Stimulated activated CD8-positive, alpha-beta memory T cell treated with anti-CD3 and anti-CD28 coated beads, Interleukin-4, amount 100 ng/mL, for 4 hours (primary cell): ENCODE results near the gene PLEKHA5.
A peak's percentile ranks its signal among the peaks of the same experiment; 100 is the strongest.
"Not testable (repeated sequence)": the region's sequence is repeated elsewhere in the genome, so short reads cannot be mapped to it uniquely, and the experiment has no call there.

ENCODE experiments used
- DNase-seq, 2 donors: peaks; one replicate each; pipeline ENCODE4 v3.0.0-alpha.2; 2020; ENCODE audit warnings: low read depth in 2 of 2, low spot score in 1 of 2

The PLEKHA5 gene

DNA sequence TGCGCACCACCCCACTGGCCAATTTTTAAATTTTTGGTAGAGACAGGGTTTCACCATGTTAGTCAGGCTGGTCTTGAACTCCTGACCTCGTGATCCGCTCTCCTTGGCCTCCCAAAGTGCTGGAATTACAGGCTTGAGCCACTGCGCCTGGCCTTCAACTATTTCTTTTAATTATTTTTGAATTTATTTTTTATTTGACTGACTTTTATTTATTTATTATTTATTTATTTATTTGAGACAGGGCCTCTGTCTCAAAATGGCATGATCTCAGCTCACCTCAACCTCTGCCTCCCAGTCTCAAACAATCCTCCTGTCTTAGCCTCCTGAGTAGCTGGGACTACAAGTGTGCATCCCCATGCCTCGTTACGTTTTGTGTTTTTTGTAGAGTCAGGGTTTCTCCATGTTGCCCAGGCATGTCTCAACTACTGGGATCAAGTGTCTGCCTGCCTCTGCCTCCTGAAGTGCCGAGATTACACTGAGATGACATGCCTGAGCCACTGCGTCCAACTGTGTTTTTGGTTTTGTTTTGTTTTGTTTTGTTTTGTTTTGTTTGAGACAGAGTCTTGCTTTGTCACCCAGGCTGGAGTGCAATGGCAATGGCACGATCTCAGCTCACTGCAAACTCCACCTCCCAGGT lies 271.2 kb downstream of the PLEKHA5 start:
- not testable (repeated sequence) for DNase-seq

- no peak for DNase-seq
Measured at GRCh38 chr12:19402211-19402610, 272.7 kb downstream of the PLEKHA5 start.

DNA sequence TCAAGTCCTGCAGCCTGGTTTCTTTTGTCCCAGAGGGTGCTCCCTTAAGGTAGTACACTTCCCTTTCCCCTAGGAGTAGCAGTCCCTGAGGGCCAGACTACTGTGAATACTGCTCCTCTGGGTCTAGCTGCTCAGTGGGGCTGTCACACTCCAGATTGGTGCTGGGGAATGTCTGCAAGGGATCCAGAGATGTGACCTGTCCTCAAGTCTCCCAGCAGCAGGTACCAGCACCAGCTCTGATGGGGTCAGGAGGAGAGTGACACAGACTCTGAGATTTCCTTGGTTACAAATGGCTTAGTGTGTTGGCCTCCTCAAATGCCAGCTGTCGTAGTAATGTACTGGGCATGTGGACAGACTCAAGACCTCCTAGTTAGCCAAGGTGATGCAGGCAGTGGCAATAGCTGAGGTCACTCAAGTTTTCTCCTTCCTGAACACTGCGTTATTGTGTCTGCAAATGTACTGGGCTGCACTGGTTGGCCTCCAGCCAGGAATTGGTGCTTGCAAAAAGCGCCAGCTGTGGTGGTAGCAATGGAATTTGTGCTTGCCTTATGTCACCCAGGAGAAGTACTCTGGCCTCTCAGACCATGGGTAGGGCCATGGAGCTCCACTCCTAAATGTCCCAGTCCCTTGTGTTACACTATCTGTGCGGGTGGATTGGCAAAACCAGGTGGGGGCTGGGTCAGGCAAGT lies 273.4 kb downstream of the PLEKHA5 start:
- DNase-seq = no peak

- peak in 1 of 2 donors; percentile 8 for DNase-seq
Measured at GRCh38 chr12:19404242-19404880, 274.8 kb downstream of the PLEKHA5 start.

DNA sequence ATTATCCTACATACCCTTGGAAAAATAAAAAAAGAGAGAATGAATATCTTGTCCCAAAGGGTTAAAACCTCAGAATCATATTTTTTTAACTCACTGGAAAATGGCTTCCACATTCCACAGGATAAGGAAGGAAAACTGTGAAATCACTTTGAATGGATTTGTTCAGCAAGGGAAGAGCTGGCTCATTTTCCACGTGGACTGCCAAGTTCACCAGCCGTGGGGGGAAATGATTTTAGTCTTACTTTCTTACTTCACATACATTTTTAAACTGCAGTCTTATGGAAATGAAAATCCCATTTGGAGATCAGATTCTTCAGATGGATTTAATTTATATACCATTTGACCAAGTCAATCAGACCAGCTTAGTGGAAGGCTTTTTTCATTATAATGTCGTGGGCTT lies 279.8 kb downstream of the PLEKHA5 start:
- no peak for DNase-seq

DNA sequence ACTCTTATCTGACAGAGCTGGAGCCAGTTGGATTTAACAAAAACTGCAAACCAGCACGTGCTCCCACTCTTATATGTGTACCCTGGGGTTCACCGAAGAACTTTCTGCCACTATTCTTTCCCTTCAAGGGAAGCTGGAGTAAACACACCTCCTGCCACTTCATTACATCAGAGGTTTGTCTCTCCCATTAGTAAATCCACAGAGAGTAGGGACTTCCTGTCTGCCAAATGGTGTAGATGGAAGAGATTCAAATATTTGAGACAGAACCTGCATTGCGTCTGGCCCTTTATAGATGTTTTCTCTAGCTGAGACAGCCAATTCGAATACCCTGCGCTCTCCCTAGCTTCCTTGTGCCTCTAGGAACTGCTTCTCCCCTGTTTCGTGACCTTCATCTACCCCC lies 280.7 kb downstream of the PLEKHA5 start:
- no peak for DNase-seq

DNA sequence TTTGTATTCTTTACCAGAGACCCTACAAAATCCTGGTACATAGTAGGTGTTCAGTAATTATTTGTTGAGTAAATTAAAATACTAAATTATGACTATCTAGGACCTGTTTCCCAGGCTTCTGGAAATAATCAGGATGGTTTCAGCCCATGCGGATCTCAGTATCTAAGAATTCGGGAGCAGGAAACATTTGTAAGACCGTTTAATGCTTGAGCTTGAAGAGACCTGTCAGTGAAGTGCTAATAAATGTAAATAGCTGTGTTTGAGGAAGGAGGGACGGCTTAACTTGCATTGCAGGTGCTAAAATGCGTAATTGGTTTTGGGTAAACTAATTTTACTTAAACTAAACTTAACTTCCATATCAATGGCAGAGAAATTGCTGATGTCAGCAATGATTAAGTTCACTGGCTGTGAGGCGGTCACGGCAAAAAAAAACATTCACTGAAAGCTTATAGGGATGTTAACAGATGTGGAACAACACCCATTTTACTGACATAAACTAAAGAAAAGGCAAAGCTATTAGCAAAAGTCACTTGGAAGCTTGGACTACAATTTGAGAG lies 281.2 kb downstream of the PLEKHA5 start:
- DNase-seq = no peak

DNA sequence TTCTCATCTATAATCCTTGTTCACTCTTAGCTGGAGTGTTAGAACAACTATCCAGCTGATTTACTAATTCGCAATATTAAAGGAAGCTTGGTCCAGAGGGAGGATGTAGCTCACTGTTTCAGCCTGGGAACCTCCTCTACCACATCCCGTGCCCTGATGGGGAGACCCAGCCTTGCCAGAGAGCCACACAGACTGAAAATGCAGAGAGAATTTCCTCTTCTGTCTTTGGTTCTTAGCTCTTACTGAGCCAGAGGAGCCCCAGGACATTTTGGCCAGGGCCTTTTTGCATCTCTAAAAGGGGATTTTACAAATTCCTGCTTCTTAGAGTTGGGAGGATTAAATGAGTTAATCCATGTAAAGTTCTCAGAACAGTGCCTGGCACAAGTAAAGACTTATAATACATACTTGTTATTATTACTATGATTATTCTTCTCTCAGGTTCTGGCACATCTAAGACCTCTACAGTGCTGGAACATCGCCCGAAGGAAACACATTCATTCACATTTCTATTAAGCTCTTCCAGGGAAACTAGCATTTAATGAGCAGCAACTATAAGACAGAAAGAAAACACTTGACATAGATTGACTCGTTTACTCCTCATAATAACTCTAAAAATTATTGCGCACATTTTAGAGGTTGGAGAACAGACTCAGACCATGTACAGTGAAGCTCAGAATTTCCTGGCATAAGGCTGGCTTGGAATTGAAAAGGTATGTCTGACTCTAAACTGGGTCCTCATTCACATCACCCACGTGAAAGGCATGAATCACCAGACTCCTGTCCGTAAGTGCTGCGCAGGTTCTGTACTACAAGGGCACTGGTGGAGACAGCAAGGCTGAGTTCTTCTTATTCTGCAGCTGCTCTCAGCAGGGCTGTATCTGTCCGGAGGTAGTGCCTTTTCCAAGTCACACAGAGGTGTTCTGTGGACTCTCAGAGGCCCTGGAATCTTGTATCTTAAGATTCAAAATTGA lies 282.0 kb downstream of the PLEKHA5 start:
- DNase-seq = no peak

- no peak for DNase-seq
Measured at GRCh38 chr12:19412844-19413243, 283.3 kb downstream of the PLEKHA5 start.

DNA sequence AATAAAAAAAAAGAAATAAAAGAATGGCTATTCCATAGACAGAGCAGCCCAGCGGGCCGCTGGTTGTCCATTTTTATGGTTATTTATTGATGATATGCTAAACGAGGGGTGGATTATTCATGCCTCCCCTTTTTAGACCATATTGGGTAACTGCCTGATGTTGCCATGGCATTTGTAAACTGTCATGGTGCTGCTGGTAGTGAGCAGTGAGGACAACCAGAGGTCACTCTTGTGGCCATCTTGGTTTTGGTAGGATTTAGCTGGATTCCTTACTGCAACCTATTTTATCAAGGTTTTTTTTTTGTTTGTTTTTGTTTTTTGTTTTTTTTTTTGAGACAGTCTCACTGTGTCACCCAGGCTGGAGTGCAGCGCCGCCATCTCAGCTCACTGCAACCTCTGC lies 284.0 kb downstream of the PLEKHA5 start:
- DNase-seq = not testable (repeated sequence)

DNA sequence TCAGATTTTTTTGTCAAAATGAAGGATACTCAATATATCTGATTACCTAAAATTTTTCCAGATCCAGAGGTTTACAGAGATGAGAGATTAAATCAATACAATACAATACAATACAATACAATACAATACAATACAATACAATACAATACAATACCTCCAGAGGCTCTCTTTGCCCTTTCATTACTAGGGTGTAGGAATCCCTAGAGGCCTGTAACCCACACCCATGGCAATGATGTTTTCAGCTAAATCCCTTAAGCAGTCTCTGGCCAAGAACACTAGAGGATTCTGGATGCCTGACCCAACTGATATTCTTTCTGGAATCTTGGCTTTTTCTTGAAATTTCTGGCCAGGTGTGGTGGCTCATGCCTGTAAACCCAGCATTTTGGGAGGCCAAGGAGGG lies 286.0 kb downstream of the PLEKHA5 start:
- DNase-seq = no peak

DNA sequence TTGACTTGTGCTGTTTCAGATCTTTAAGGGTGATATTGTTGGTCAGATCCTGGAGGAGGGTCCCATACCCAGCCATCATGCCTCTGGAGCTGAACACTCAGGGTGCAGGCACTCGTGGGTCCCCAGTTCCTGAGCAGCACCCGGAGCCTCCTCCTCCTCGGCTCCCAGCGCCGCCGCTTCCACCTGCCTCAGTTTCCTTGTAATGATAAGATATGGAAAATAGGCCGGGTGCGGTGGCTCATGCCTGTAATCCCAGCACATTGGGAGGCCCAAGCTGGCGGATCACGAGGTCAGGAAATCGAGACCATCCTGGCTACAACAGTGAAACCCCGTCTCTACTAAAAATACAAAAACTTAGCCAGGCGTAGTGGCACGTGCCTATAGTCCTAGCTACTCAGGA lies 289.6 kb downstream of the PLEKHA5 start:
- DNase-seq = no peak

DNA sequence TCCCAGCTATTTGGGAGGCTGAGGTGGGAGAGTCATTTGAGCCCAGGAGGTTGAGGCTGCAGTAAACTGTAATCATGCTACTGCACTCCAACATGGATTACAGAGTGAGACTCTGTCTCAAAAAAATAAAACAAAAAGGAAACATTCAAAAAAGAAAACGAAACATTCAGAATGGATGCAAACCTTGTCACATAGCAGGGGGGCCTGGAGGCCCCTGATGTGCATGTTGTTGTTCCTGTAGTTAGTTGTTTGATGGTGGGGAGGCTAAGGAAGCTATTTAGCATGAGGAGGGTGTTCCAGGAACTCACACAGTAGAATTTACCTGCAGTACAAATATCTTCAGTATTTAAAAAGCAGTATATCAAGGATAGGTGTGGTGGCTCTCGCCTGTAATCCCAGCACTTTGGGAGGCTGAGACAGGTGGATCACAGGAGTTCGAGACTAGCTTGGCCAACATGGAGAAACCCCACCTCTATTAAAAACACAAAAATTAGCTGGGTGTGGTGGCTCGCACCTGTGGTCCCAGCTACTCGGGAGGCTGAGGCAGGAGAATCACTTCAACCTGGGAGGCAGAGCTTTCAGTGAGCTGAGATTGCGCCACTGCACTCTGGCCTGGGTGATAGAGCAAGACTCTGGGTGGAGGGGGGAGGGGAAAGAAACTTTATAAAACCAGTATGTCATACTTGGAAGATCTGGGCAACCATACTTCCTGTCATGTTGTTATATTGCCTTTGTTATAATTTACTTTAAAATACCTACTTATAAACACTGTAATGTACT lies 292.2 kb downstream of the PLEKHA5 start:
- DNase-seq = no peak

GRCh38 chr12:19423166-19423930 lies 293.8 kb downstream of the PLEKHA5 start:
- no peak for DNase-seq
